ENCODE measurements around the gene KHDC1.
"Not testable (repeated sequence)": the region's sequence is repeated elsewhere in the genome, so short reads cannot be mapped to it uniquely, and the experiment has no call there.

Gene KHDC1

DNA sequence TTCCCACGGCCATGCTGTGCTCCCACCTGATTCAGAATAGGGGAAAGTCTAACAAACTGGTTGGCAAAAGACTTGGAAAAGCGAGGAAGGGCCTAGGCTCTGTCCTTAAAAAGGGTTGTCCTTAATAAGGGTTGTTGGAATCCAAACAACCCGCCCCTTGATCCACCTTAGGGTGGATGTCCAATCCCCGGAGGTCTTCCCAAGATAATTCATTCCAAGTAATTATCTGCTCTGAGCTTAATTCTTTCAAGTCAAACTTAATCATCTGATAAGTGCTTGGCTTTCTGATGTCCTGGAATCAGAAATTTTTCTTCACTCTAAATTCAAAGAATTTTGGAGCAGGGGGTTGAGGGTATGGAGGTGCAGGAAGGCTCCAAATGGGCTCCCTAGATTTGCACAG, 37.6 kb downstream of the KHDC1 start, which contains the start of gene KHDC1L:
TSS of gene KHDC1L (minus strand) at position 101 of the 400 bp plus-strand sequence. CDS start at position 13, 88 bp downstream.
- H2AFZ ChIP-seq (ENCODE audit: low read length, unreplicated experiment) = no peak within 1 kb of the TSS
- no peaks in the 10 kb centered on the region for H3K36me3 ChIP-seq (ENCODE audit: insufficient read depth, low read length)
- H3K27me3 ChIP-seq (ENCODE audit: insufficient read depth, low read length) = no peaks in the 10 kb centered on the region
- H3K4me3 ChIP-seq (ENCODE audit: low read depth, low read length) = no peak within 1 kb of the TSS
- H3K79me2 ChIP-seq (ENCODE audit: control insufficient read depth, insufficient read depth, low read length, unreplicated experiment) = no peaks in the 10 kb centered on the region
- no peaks in the 10 kb centered on the region for H3K4me1 ChIP-seq (ENCODE audit: control insufficient read depth, insufficient read depth, low read length, unreplicated experiment)
- no peak within 1 kb of the TSS for H3K27ac ChIP-seq (ENCODE audit: low read depth, low read length)

GRCh38 chr6:73216859-73217258, 46.1 kb downstream of the KHDC1 start:
- Histone ChIP-seq H3K36me3 (ENCODE audit: insufficient read depth, low read length) (no peaks in the 10 kb centered on the region), H3K27me3 (ENCODE audit: insufficient read depth, low read length) (no peaks in the 10 kb centered on the region)

GRCh38 chr6:73209117-73209516, 53.9 kb downstream of the KHDC1 start:
- Histone ChIP-seq H3K36me3 (ENCODE audit: insufficient read depth, low read length) (no peaks in the 10 kb centered on the region), H3K79me2 (ENCODE audit: control insufficient read depth, insufficient read depth, low read length, unreplicated experiment) (no peaks in the 10 kb centered on the region), H3K4me3 (ENCODE audit: low read depth, low read length) (no peak overlapping the region), H3K27me3 (ENCODE audit: insufficient read depth, low read length) (no peaks in the 10 kb centered on the region), H3K27ac (ENCODE audit: low read depth, low read length) (no peak overlapping the region), H2AFZ (ENCODE audit: low read length, unreplicated experiment) (no peak overlapping the region), H3K4me1 (ENCODE audit: control insufficient read depth, insufficient read depth, low read length, unreplicated experiment) (no peaks in the 10 kb centered on the region)

More at GRCh38 chr6:73216859-73217258, 46.1 kb downstream of the KHDC1 start:
- no peak overlapping the region for H2AFZ ChIP-seq (ENCODE audit: low read length, unreplicated experiment)
- no peak overlapping the region for H3K27ac ChIP-seq (ENCODE audit: low read depth, low read length)
- H3K4me1 ChIP-seq (ENCODE audit: control insufficient read depth, insufficient read depth, low read length, unreplicated experiment) = no peaks in the 10 kb centered on the region
- no peaks in the 10 kb centered on the region for H3K79me2 ChIP-seq (ENCODE audit: control insufficient read depth, insufficient read depth, low read length, unreplicated experiment)
- H3K4me3 ChIP-seq (ENCODE audit: low read depth, low read length) = no peak overlapping the region

DNA sequence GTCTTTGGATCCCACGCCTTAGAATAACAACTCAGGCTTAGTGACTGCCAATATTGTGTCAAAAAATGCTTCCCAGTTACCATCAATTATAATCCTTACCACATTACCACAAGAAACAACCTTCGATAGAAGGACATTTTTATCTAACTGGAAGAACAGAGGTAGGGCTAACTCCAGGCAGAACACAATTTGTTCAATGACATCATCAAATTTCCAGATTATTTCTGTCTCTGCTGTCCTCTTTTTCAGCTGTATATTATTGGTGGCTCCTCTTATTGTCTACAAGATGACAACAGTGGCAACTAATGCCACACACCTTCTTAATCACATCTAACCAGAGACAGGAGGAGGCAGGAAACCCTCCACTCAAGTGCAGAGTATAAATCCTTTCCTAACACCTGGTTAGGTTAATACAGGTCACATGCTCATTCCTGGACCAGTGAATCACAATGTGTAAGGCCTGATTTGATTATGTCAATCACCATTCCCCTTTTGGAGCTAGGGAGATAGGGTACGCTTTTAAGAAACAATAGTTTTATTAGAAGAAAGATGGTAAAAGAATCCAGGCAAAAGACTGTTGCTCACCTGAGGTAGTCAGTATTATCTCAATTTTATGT, 55.7 kb downstream of the KHDC1 start:
- Histone ChIP-seq H3K4me1 (ENCODE audit: control insufficient read depth, insufficient read depth, low read length, unreplicated experiment) (no peaks in the 10 kb centered on the region), H3K4me3 (ENCODE audit: low read depth, low read length) (no peak overlapping the region), H2AFZ (ENCODE audit: low read length, unreplicated experiment) (no peak overlapping the region), H3K79me2 (ENCODE audit: control insufficient read depth, insufficient read depth, low read length, unreplicated experiment) (no peaks in the 10 kb centered on the region), H3K27me3 (ENCODE audit: insufficient read depth, low read length) (no peaks in the 10 kb centered on the region), H3K36me3 (ENCODE audit: insufficient read depth, low read length) (no peaks in the 10 kb centered on the region), H3K27ac (ENCODE audit: low read depth, low read length) (no peak overlapping the region)

DNA sequence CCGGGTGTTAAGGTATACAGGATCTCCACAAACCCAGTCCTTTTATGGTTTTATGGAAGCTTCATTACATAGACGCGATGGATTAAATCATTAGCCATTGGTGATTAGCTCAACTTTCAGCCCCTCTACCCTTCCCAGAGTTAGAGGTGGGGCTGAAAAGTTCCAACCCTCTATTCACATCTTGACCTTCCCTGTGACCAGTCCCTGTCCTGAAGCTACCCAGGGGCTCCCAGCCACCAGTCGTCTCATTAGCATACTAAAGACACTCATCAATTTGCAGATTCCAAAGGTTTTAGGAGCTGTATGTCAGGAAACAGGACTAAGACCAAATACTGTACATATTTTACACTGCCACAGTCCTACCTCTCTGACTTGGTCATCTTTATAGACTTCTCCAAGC, 58.7 kb downstream of the KHDC1 start:
- H3K27ac ChIP-seq (ENCODE audit: low read depth, low read length) = no peak overlapping the region
- no peak overlapping the region for H2AFZ ChIP-seq (ENCODE audit: low read length, unreplicated experiment)
- H3K79me2 ChIP-seq (ENCODE audit: control insufficient read depth, insufficient read depth, low read length, unreplicated experiment) = no peaks in the 10 kb centered on the region
- H3K4me3 ChIP-seq (ENCODE audit: low read depth, low read length) = no peak overlapping the region
- H3K36me3 ChIP-seq (ENCODE audit: insufficient read depth, low read length) = no peaks in the 10 kb centered on the region
- H3K4me1 ChIP-seq (ENCODE audit: control insufficient read depth, insufficient read depth, low read length, unreplicated experiment) = peaks cover 6% of the 10 kb centered on the region
- H3K27me3 ChIP-seq (ENCODE audit: insufficient read depth, low read length) = no peaks in the 10 kb centered on the region

DNA sequence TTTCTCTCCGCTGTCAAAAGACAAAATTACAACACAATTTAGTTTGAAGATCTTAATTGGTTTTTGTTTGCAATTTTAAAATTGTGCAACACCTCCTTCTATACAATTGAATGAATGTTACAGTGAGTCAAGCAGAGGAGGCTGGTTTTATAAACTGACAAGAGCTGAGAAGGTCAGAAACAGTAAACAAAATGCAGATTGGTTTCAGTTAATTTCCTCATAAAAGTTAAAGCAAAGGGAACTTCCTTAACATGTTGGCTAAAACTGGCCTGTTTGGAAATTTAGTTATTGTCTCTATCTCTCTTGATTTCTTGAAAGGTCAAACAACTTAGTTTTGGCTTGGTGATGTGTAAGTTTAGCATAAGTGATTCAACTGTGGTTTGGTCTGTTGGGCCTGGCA, 59.9 kb downstream of the KHDC1 start:
- Histone ChIP-seq H3K27me3 (ENCODE audit: insufficient read depth, low read length) (no peaks in the 10 kb centered on the region), H3K79me2 (ENCODE audit: control insufficient read depth, insufficient read depth, low read length, unreplicated experiment) (no peaks in the 10 kb centered on the region), H3K4me1 (ENCODE audit: control insufficient read depth, insufficient read depth, low read length, unreplicated experiment) (peaks cover 6% of the 10 kb centered on the region), H2AFZ (ENCODE audit: low read length, unreplicated experiment) (no peak overlapping the region), H3K27ac (ENCODE audit: low read depth, low read length) (no peak overlapping the region), H3K4me3 (ENCODE audit: low read depth, low read length) (no peak overlapping the region), H3K36me3 (ENCODE audit: insufficient read depth, low read length) (no peaks in the 10 kb centered on the region)

GRCh38 chr6:73200735-73201134, 62.3 kb downstream of the KHDC1 start:
- no peaks in the 10 kb centered on the region for H3K27me3 ChIP-seq (ENCODE audit: insufficient read depth, low read length)
- no peaks in the 10 kb centered on the region for H3K36me3 ChIP-seq (ENCODE audit: insufficient read depth, low read length)
- no peak overlapping the region for H2AFZ ChIP-seq (ENCODE audit: low read length, unreplicated experiment)
- H3K4me3 ChIP-seq (ENCODE audit: low read depth, low read length) = no peak overlapping the region
- H3K4me1 ChIP-seq (ENCODE audit: control insufficient read depth, insufficient read depth, low read length, unreplicated experiment) = peaks cover 6% of the 10 kb centered on the region
- no peak overlapping the region for H3K27ac ChIP-seq (ENCODE audit: low read depth, low read length)
- H3K79me2 ChIP-seq (ENCODE audit: control insufficient read depth, insufficient read depth, low read length, unreplicated experiment) = no peaks in the 10 kb centered on the region

DNA sequence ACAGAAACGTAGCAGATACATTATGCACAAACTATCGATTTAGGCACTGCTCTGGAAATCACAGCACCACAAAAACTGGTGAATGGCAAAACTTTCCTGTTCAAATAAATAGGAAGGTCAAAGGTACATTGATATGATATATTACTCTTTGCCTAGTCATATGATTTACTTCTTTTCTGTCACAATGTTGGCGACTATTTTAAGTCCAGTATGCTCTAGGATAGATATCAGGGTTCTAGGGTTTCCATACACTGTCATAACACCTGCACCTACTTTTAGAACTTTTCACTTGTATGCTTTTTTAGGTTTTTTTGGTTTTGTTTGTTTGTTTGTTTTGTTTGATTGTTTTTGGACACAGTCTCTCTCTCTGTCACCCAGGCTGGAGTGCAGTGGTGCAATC, 62.7 kb downstream of the KHDC1 start:
- Histone ChIP-seq H2AFZ (ENCODE audit: low read length, unreplicated experiment) (no peak overlapping the region), H3K36me3 (ENCODE audit: insufficient read depth, low read length) (no peaks in the 10 kb centered on the region), H3K27me3 (ENCODE audit: insufficient read depth, low read length) (no peaks in the 10 kb centered on the region), H3K4me1 (ENCODE audit: control insufficient read depth, insufficient read depth, low read length, unreplicated experiment) (peaks cover 6% of the 10 kb centered on the region), H3K79me2 (ENCODE audit: control insufficient read depth, insufficient read depth, low read length, unreplicated experiment) (no peaks in the 10 kb centered on the region), H3K4me3 (ENCODE audit: low read depth, low read length) (no peak overlapping the region), H3K27ac (ENCODE audit: low read depth, low read length) (no peak overlapping the region)

- Histone ChIP-seq H3K4me1 (ENCODE audit: control insufficient read depth, insufficient read depth, low read length, unreplicated experiment) (no peaks in the 10 kb centered on the region), H3K27me3 (ENCODE audit: insufficient read depth, low read length) (no peaks in the 10 kb centered on the region), H2AFZ (ENCODE audit: low read length, unreplicated experiment) (no peak overlapping the region), H3K4me3 (ENCODE audit: low read depth, low read length) (no peak overlapping the region), H3K27ac (ENCODE audit: low read depth, low read length) (no peak overlapping the region), H3K79me2 (ENCODE audit: control insufficient read depth, insufficient read depth, low read length, unreplicated experiment) (no peaks in the 10 kb centered on the region), H3K36me3 (ENCODE audit: insufficient read depth, low read length) (no peaks in the 10 kb centered on the region)
These were observed 68.3 kb downstream of the KHDC1 start for GRCh38 chr6:73194744-73195143.

DNA sequence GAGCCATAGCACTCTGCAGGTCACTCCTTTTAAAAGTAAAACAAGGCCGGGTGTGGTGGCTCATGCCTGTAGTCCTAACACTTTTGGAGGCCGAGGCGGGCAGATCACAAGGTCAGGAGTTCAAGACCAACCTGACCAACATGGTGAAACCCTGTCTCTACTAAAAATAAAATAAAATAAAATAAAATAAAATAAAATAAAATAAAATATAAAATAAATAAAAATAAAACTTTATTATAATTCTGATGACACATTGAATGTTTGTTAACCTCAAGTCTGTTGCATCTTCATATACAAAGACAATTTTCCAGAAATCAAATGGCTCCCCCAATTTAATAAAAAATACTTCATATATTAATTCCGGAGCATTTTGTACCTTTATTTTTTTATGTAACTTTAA, 69.7 kb downstream of the KHDC1 start:
- H3K27me3 ChIP-seq (ENCODE audit: insufficient read depth, low read length); H3K79me2 ChIP-seq (ENCODE audit: control insufficient read depth, insufficient read depth, low read length, unreplicated experiment); H3K4me3 ChIP-seq (ENCODE audit: low read depth, low read length); H3K36me3 ChIP-seq (ENCODE audit: insufficient read depth, low read length); H2AFZ ChIP-seq (ENCODE audit: low read length, unreplicated experiment); H3K4me1 ChIP-seq (ENCODE audit: control insufficient read depth, insufficient read depth, low read length, unreplicated experiment); H3K27ac ChIP-seq (ENCODE audit: low read depth, low read length): not testable (repeated sequence)
